Tibial artery (tissue), 4 donors: ENCODE data around the gene NAXD.
"Not testable (repeated sequence)": the region's sequence is repeated elsewhere in the genome, so short reads cannot be mapped to it uniquely, and the experiment has no call there.

ENCODE experiments used
- DNase-seq, 2 donors: peaks; one replicate each; pipeline ENCODE4 v3.0.0-alpha.2; 2019
- H3K27ac ChIP-seq, 2 donors: fragments of 200-600 bp; sonication (generic) in 1 of 2; 1 replicate in 1 of 2; 2 replicates in 1 of 2; pipeline ENCODE4 v1.5.1; 2018 to 2019; ENCODE audit warnings: mild to moderate bottlenecking in 1 of 2
- H3K27me3 ChIP-seq, 2 donors: fragments of 200-600 bp; sonication (generic) in 1 of 2; one replicate each; pipeline versions ENCODE4 v1.5.1 to v1.6.0; 2016 to 2019
- H3K36me3 ChIP-seq, 3 donors: fragments of 200-600 bp; sonication (generic) in 2 of 3; one replicate each; pipeline ENCODE4 v1.5.1; 2016 to 2019; ENCODE audit warnings: mild to moderate bottlenecking in 2 of 3
- H3K4me1 ChIP-seq, 4 donors: fragments of 200-600 bp; sonication (generic) in 2 of 4; 1 replicate in 3 of 4; 2 replicates in 1 of 4; pipeline ENCODE4 v1.5.1; 2016 to 2019
- H3K4me3 ChIP-seq, 2 donors: fragments of 200-600 bp; sonication (generic) in 1 of 2; 1 replicate in 1 of 2; 2 replicates in 1 of 2; pipeline ENCODE4 v1.5.1; 2018 to 2019; ENCODE audit warnings: mild to moderate bottlenecking in 2 of 2
- H3K9me3 ChIP-seq, 3 donors: fragments of 200-600 bp; sonication (generic) in 1 of 3; one replicate each; pipeline ENCODE4 v1.5.1; 2016 to 2019
- CTCF ChIP-seq, 2 experiments: fragments of 200-600 bp in 1 of 2; fragments of 450-650 bp in 1 of 2; IDR thresholded peaks; one replicate each; pipeline ENCODE4 v1.5.1; 2017 to 2019; ENCODE audit warnings: antibody characterized with exemption in 2 of 2, mild to moderate bottlenecking in 1 of 2, moderate library complexity in 1 of 2
- intact Hi-C: fragments of 100-400 bp; cut with DNase I; formaldehyde crosslinking; loops from one replicate; pipeline ENCODE4 v1.15.0; 2023; ENCODE audit warnings: low total_unique reads

NAXD gene

DNA sequence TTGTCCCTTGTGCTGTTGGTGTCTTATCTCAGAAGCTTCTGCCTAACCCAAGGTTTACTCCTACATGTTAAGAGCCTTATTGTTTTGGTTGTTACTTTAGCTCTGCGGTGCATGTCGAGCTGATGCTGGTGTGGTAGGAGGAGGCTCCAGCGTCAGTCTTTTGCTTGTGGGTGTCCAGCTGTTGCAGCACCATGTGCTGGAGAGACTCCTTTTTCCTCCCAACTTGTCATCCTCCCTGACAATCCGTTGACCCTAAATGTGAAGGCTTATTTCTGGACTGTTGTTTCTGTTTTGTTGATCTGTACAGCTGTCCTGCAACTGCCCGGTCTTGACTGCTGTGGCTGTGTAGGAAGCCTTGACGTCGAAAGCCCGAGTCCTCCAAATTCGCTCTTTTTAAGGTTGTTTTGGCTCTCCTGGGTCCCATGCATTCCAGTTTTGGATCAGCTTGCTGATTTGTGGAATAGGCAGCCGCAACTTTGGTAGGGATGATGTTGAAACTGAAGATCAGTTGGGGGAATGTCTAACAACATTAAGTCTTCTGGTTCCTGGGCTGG, 15.3 kb downstream of the NAXD start:
- Histone ChIP-seq H3K27ac (no peak overlapping the region), H3K4me1 (peaks cover 0 to 3% (median 0%) of the 10 kb centered on the region in 4 donors), H3K27me3 (no peaks in the 10 kb centered on the region), H3K9me3 (no peaks in the 10 kb centered on the region), H3K4me3 (no peak overlapping the region), H3K36me3 (peaks cover 32 to 76% (median 45%) of the 10 kb centered on the region in 3 donors)
- intact Hi-C loops: no loop called here
- no peak for TF ChIP-seq CTCF (IDR thresholded peaks at IDR 0.05)
- DNase-seq: no peak

DNA sequence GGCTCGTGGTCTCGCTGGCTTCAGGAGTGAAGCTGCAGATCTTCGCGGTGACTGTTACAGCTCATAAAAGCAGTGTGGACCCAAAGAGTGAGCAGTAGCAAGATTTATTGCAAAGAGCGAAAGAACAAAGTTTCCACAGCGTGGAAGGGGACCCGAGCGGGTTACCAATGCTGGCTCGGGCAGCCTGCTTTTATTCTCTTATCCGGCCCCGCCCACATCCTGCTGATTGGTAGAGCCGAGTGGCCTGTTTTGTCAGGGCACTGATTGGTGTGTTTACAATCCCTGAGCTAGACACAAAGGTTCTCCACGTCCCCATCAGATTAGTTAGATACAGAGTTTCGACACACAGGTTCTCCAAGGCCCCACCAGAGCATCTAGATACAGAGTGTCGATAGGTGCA, 16.9 kb downstream of the NAXD start:
- H3K4me1 ChIP-seq, H3K27ac ChIP-seq, intact Hi-C loops, H3K9me3 ChIP-seq, DNase-seq, H3K27me3 ChIP-seq, H3K4me3 ChIP-seq: not testable (repeated sequence)
- H3K36me3 ChIP-seq: peaks cover 48 to 78% (median 62%) of the 10 kb centered on the region in 3 donors

- no peak overlapping the region for H3K4me3 ChIP-seq
- TF ChIP-seq CTCF (IDR thresholded peaks at IDR 0.05): no peak
- no peaks in the 10 kb centered on the region for H3K27me3 ChIP-seq
- H3K9me3 ChIP-seq: no peaks in the 10 kb centered on the region
- intact Hi-C loops: no loop called here
- H3K27ac ChIP-seq: no peak overlapping the region
- H3K36me3 ChIP-seq: peaks cover 42 to 78% (median 60%) of the 10 kb centered on the region in 3 donors
- peaks cover 0 to 3% (median 0%) of the 10 kb centered on the region in 4 donors for H3K4me1 ChIP-seq
- no peak for DNase-seq
Observed at GRCh38 chr13:110633776-110634175, 18.4 kb downstream of the NAXD start.

GRCh38 chr13:110634558-110634957, 19.2 kb downstream of the NAXD start:
- no peaks in the 10 kb centered on the region for H3K9me3 ChIP-seq
- H3K4me3 ChIP-seq: no peak overlapping the region
- no peak overlapping the region for H3K27ac ChIP-seq
- DNase-seq: no peak
- TF ChIP-seq CTCF (IDR thresholded peaks at IDR 0.05): no peak
- no peaks in the 10 kb centered on the region for H3K27me3 ChIP-seq
- intact Hi-C loops: no loop called here
- peaks cover 0 to 3% (median 0%) of the 10 kb centered on the region in 4 donors for H3K4me1 ChIP-seq
- H3K36me3 ChIP-seq: peaks cover 42 to 78% (median 60%) of the 10 kb centered on the region in 3 donors

- no peak for TF ChIP-seq CTCF (IDR thresholded peaks at IDR 0.05)
- Histone ChIP-seq H3K4me3 (no peak overlapping the region), H3K27me3 (no peaks in the 10 kb centered on the region), H3K36me3 (peaks cover 42 to 81% (median 62%) of the 10 kb centered on the region in 3 donors), H3K4me1 (peaks cover 0 to 9% (median 5%) of the 10 kb centered on the region in 4 donors), H3K9me3 (no peaks in the 10 kb centered on the region), H3K27ac (no peak overlapping the region)
- intact Hi-C loops: no loop called here
- DNase-seq: no peak
Observed at GRCh38 chr13:110635405-110636002, 20.2 kb downstream of the NAXD start.

- Histone ChIP-seq H3K4me1 (peaks cover 0 to 12% (median 10%) of the 10 kb centered on the region in 4 donors), H3K27ac (no peak overlapping the region), H3K36me3 (peaks cover 42 to 81% (median 64%) of the 10 kb centered on the region in 3 donors), H3K9me3 (no peaks in the 10 kb centered on the region), H3K27me3 (no peaks in the 10 kb centered on the region), H3K4me3 (no peak overlapping the region)
- DNase-seq: no peak
- no peak for TF ChIP-seq CTCF (IDR thresholded peaks at IDR 0.05)
- intact Hi-C loops: no loop called here
Observed at GRCh38 chr13:110636053-110636475, 20.7 kb downstream of the NAXD start.
